Lung (tissue), 12 donors: Measurements from ENCODE around the gene CNNM4. TPM values are rescaled to one million over a fixed set of nuclear protein-coding genes. Genes with fewer than 3 reads are reported as not detected.

Experiments used
- ATAC-seq: fragments of 200-7000 bp; cut with Tn5 transposase; one replicate; pipeline ENCODE4 v1.9.1; 2020; ENCODE audit warnings: moderate number of reproducible peaks; ENCODE audit not compliant: insufficient read depth, low FRiP score
- DNase-seq, 3 donors: peaks; one replicate each; pipeline ENCODE4 v3.0.0-alpha.2; 2013 to 2017
- H3K27ac ChIP-seq, 2 donors: one replicate each; pipeline ENCODE4 v1.5.1; 2013; ENCODE audit warnings: mild to moderate bottlenecking in 2 of 2, moderate library complexity in 2 of 2, control low read depth in 1 of 2, inconsistent platforms in 1 of 2, low read depth in 1 of 2, low read length in 1 of 2
- H3K27me3 ChIP-seq, 3 donors: one replicate each; pipeline ENCODE4 v1.5.1; 2013; ENCODE audit warnings: low read length in 2 of 3; ENCODE audit not compliant: control insufficient read depth in 3 of 3, insufficient read depth in 3 of 3
- H3K36me3 ChIP-seq, 4 donors: one replicate each; pipeline ENCODE4 v1.5.1; 2013; ENCODE audit warnings: low read length in 4 of 4, mild to moderate bottlenecking in 1 of 4, moderate library complexity in 1 of 4; ENCODE audit not compliant: control insufficient read depth in 4 of 4, insufficient read depth in 4 of 4
- H3K4me1 ChIP-seq, 5 donors: one replicate each; pipeline ENCODE4 v1.5.1; 2013; ENCODE audit warnings: low read length in 5 of 5, mild to moderate bottlenecking in 2 of 5, moderate library complexity in 1 of 5; ENCODE audit not compliant: control insufficient read depth in 5 of 5, insufficient read depth in 5 of 5
- H3K4me3 ChIP-seq: one replicate; pipeline ENCODE4 v1.5.1; 2013; ENCODE audit warnings: mild to moderate bottlenecking, control low read depth, moderate library complexity
- H3K9ac ChIP-seq, 2 donors: one replicate each; pipeline ENCODE4 v1.5.1; 2013; ENCODE audit warnings: low read length in 2 of 2, control low read depth in 1 of 2; ENCODE audit not compliant: insufficient read depth in 1 of 2
- H3K9me3 ChIP-seq, 4 donors: one replicate each; pipeline ENCODE4 v1.5.1; 2013; ENCODE audit warnings: low read length in 3 of 4, mild to moderate bottlenecking in 1 of 4, moderate library complexity in 1 of 4; ENCODE audit not compliant: control insufficient read depth in 4 of 4, insufficient read depth in 3 of 4
- CTCF ChIP-seq: IDR thresholded peaks from 2 replicates; pipeline ENCODE4 v1.5.1; 2012; ENCODE audit warnings: mild to moderate bottlenecking; ENCODE audit errors: control extremely low read depth, extremely low read depth
- WGBS, 2 donors: extraction: QIAGEN DNeasy Blood & Tissue Kit; methylation state at CpG; one replicate each; pipeline ENCODE4 v1.1.7; 2013; 5-methylcytosine and 5-hydroxymethylcytosine counted together
- polyA plus RNA-seq, 2 donors: library from polyadenylated mRNA; stranded (reverse); fragments of 200-250 nt; gene quantifications; one replicate each; pipeline ENCODE4 v1.2.1, GENCODE V29; 2013
- total RNA-seq, 2 donors: library from RNA; depleted of rRNA in 1 of 2; stranded (reverse); fragments of >200 nt in 1 of 2; gene quantifications; one replicate each; pipeline ENCODE4 v1.2.1, GENCODE V29; 2014 to 2021
- donor health status: control.
- donor health status: control.
- donor health status: Bipolar disorder and iron deficiency.
- donor health status: healthy.
- donor health status: DM: yes; HTN: yes; CAD: no.

The CNNM4 gene
- total and polyA plus RNA-seq, 4 donors = 4.0 to 19.8 (median 12.3) TPM

DNA sequence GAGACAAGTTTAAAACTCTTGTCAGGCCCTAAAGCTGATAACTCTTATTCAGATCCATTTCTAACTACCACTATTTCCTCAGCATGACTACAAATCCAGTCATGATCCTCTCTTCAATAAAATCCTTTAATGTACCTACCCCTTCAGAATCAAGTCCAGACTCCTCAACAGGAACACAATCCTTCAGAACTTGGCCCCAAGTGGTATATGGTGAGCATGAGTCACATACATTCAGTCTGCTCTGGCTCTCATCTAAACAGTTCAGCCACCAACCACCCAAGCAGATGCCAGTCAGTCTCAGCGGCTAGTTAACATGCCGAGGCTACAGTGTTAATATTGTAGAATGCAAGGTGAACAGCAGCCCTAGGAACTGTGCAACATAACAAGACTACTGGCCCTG lies 30.5 kb upstream of the CNNM4 start:
- Histone ChIP-seq H3K9ac (no peak overlapping the region), H3K4me3 (no peak overlapping the region), H3K27me3 (no peaks in the 10 kb centered on the region), H3K9me3 (no peaks in the 10 kb centered on the region), H3K27ac (no peak overlapping the region), H3K4me1 (peaks cover 0 to 17% (median 0%) of the 10 kb centered on the region in 5 donors), H3K36me3 (peaks cover 24 to 44% (median 33%) of the 10 kb centered on the region in 4 donors)
- no peak for TF ChIP-seq CTCF
- ATAC-seq (no peak), DNase-seq (no peak)
- WGBS, 2 donors = 92 to 100% methylated on average over 2 of the region's 2 CpGs

- 91 to 93% methylated on average over 3 of the region's 3 CpGs for WGBS, 2 donors
- peaks cover 19 to 47% (median 25%) of the 10 kb centered on the region in 4 donors for H3K36me3 ChIP-seq
- H3K9me3 ChIP-seq = no peaks in the 10 kb centered on the region
- H3K4me3 ChIP-seq = no peak overlapping the region
- ATAC-seq (no peak), DNase-seq (no peak)
- no peaks in the 10 kb centered on the region for H3K27me3 ChIP-seq
- H3K27ac ChIP-seq = no peak overlapping the region
- TF ChIP-seq CTCF = no peak
- peaks cover 0 to 31% (median 5%) of the 10 kb centered on the region in 5 donors for H3K4me1 ChIP-seq
- peak overlapping the region in 1 of 2 donors; percentile 18 for H3K9ac ChIP-seq
Measured at GRCh38 chr2:96733931-96734330, 26.8 kb upstream of the CNNM4 start.

DNA sequence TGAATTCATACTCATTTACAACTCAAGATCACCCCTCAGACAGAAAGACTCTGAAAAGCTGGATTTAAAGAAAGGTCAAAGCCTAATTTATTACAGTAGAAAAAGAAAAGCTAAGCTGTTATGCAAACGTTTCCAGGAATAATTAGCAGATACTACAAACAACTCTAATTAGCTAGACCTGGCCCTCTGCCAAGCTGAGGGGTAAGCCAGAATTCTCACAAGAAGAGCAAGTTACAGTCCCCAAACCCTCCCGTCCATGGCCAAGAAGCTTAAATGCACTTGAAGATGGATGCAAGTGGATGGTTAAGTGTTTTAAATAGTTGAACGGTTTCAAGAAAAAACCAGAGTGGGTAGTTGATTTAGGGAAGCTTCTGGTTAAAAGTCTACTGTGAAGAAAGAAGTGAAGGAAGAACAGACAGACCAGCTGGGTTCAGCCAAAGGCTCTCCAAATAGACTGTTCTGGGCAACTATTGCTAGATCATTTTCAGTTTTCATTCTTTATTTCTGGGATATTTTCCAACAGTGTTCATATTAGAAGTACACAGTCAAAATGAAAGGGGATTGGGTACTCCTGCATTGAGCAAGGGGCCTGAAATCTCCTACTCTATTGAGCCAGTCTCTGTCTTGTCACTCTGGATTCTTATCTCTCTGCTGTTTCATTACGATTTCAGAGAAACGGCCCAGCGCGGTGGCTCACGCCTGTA lies 25.7 kb upstream of the CNNM4 start:
- Histone ChIP-seq H3K4me3 (no peak overlapping the region), H3K27ac (peak overlapping the region in 1 of 2 donors; percentile 49), H3K9me3 (no peaks in the 10 kb centered on the region), H3K9ac (peak overlapping the region in 1 of 2 donors; percentile 31), H3K36me3 (peaks cover 19 to 47% (median 24%) of the 10 kb centered on the region in 4 donors), H3K4me1 (peaks cover 0 to 35% (median 9%) of the 10 kb centered on the region in 5 donors), H3K27me3 (no peaks in the 10 kb centered on the region)
- DNase-seq = peak; percentile 57 to 94 (median 90)
- ATAC-seq = no peak
- 62 to 76% methylated on average over 8 of the region's 8 CpGs for WGBS, 2 donors
- no peak for TF ChIP-seq CTCF

- no peak for DNase-seq
- peaks cover 0 to 35% (median 9%) of the 10 kb centered on the region in 5 donors for H3K4me1 ChIP-seq
- no peak overlapping the region for H3K4me3 ChIP-seq
- H3K27ac ChIP-seq = no peak overlapping the region
- 83 to 91% methylated on average over 2 of the region's 2 CpGs for WGBS, 2 donors
- no peak for TF ChIP-seq CTCF
- H3K9ac ChIP-seq = no peak overlapping the region
- ATAC-seq = no peak
- no peaks in the 10 kb centered on the region for H3K27me3 ChIP-seq
- no peaks in the 10 kb centered on the region for H3K9me3 ChIP-seq
- H3K36me3 ChIP-seq = peaks cover 11 to 29% (median 17%) of the 10 kb centered on the region in 4 donors
Measured at GRCh38 chr2:96737251-96737650, 23.5 kb upstream of the CNNM4 start.
